ENCODE results near the gene MAP3K1.

The MAP3K1 gene

DNA sequence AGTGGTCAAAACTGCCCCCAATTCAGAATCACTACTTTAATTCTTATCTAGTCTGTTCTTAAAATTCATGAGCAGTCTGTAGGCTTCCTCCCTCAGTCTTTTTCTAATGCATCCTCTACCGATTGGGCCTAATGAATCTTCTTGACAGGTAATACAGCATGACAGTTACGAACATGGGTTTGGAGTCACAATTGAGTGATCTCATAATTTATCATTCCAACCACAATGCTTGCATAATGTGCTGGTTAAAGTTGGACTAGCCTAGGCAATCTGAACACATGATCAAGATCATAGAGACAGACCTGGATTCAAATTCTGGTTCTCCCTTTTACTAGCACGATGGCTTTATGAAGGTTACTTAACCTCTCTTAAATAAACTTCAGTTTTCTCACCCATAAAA is 61.0 kb downstream of the MAP3K1 start:
- H3K14ac ChIP-seq (ENCODE audit: low read length in 2 of 2) = no peak overlapping the region
- H3K79me1 ChIP-seq (replicated peaks; ENCODE audit: low read length, poor library complexity, severe bottlenecking) = peaks cover 14% of the 10 kb centered on the region
- no peak overlapping the region for H3K27ac ChIP-seq (ENCODE audit: low read length, poor library complexity, severe bottlenecking)
- H4K8ac ChIP-seq (ENCODE audit: low read length) = no peak overlapping the region
- H3K4me3 ChIP-seq (ENCODE audit: insufficient read depth in 1 of 2, low read depth in 1 of 2, low read length in 2 of 2) = no peak overlapping the region
- no peak overlapping the region for H2AK5ac ChIP-seq (ENCODE audit: low read length, severe bottlenecking)
- no peak overlapping the region for H3K9ac ChIP-seq (ENCODE audit: low read length)
- peaks cover 2% of the 10 kb centered on the region for H3K4me1 ChIP-seq (ENCODE audit: control insufficient read depth, insufficient read depth, low read depth, low read length)
- H3K9me3 ChIP-seq (ENCODE audit: control insufficient read depth, low read length) = no peaks in the 10 kb centered on the region
- no peak overlapping the region for H2BK5ac ChIP-seq (ENCODE audit: low read depth, low read length, poor library complexity, severe bottlenecking)
- peaks cover 6 to 46% of the 10 kb centered on the region in 2 experiments for H3K36me3 ChIP-seq (ENCODE audit: control insufficient read depth in 1 of 2, insufficient read depth in 2 of 2, low read depth in 1 of 2, low read length in 2 of 2)
- H3K27me3 ChIP-seq (ENCODE audit: control insufficient read depth in 1 of 2, insufficient read depth in 1 of 2, low read length in 2 of 2) = no peaks in the 10 kb centered on the region
- DNase-seq = no peak
- no peak overlapping the region for H3K23ac ChIP-seq (ENCODE audit: low read length in 2 of 2)
- H4K91ac ChIP-seq (ENCODE audit: low read length) = no peak overlapping the region
- H2BK15ac ChIP-seq (ENCODE audit: low read depth, poor library complexity, severe bottlenecking) = no peak overlapping the region
- no peak overlapping the region for H2BK120ac ChIP-seq (ENCODE audit: low read depth, low read length)
- no peak overlapping the region for H2BK12ac ChIP-seq (ENCODE audit: low read length in 2 of 2)
- no peak overlapping the region for H3K18ac ChIP-seq (ENCODE audit: low read depth in 1 of 2, low read length in 2 of 2)
- no peak overlapping the region for H2AFZ ChIP-seq (ENCODE audit: low read depth, low read length)
- H3K4me2 ChIP-seq (ENCODE audit: low read length, poor library complexity, severe bottlenecking) = no peak overlapping the region
- no peak overlapping the region for H3K4ac ChIP-seq (ENCODE audit: low read depth in 1 of 2, low read length in 2 of 2)
- WGBS = 67% methylated on average over 2 of the region's 3 CpGs

- H2BK120ac ChIP-seq (ENCODE audit: low read depth, low read length) = no peak overlapping the region
- H3K79me1 ChIP-seq (replicated peaks; ENCODE audit: low read length, poor library complexity, severe bottlenecking) = peaks cover 16% of the 10 kb centered on the region
- H3K4me3 ChIP-seq (ENCODE audit: insufficient read depth in 1 of 2, low read depth in 1 of 2, low read length in 2 of 2) = no peak overlapping the region
- H2BK15ac ChIP-seq (ENCODE audit: low read depth, poor library complexity, severe bottlenecking) = no peak overlapping the region
- H3K27ac ChIP-seq (ENCODE audit: low read length, poor library complexity, severe bottlenecking) = no peak overlapping the region
- H3K4me1 ChIP-seq (ENCODE audit: control insufficient read depth, insufficient read depth, low read depth, low read length) = no peaks in the 10 kb centered on the region
- H3K4me2 ChIP-seq (ENCODE audit: low read length, poor library complexity, severe bottlenecking) = no peak overlapping the region
- no peaks in the 10 kb centered on the region for H3K27me3 ChIP-seq (ENCODE audit: control insufficient read depth in 1 of 2, insufficient read depth in 1 of 2, low read length in 2 of 2)
- no peak overlapping the region for H3K18ac ChIP-seq (ENCODE audit: low read depth in 1 of 2, low read length in 2 of 2)
- no peak overlapping the region for H2BK5ac ChIP-seq (ENCODE audit: low read depth, low read length, poor library complexity, severe bottlenecking)
- H2BK12ac ChIP-seq (ENCODE audit: low read length in 2 of 2) = no peak overlapping the region
- no peak overlapping the region for H2AFZ ChIP-seq (ENCODE audit: low read depth, low read length)
- H3K14ac ChIP-seq (ENCODE audit: low read length in 2 of 2) = no peak overlapping the region
- no peak overlapping the region for H3K4ac ChIP-seq (ENCODE audit: low read depth in 1 of 2, low read length in 2 of 2)
- peaks cover 20 to 62% of the 10 kb centered on the region in 2 experiments for H3K36me3 ChIP-seq (ENCODE audit: control insufficient read depth in 1 of 2, insufficient read depth in 2 of 2, low read depth in 1 of 2, low read length in 2 of 2)
- H4K91ac ChIP-seq (ENCODE audit: low read length) = no peak overlapping the region
- H3K23ac ChIP-seq (ENCODE audit: low read length in 2 of 2) = no peak overlapping the region
- no peak overlapping the region for H2AK5ac ChIP-seq (ENCODE audit: low read length, severe bottlenecking)
- WGBS = 97% methylated on average over 5 of the region's 5 CpGs
- DNase-seq = no peak
- no peak overlapping the region for H3K9ac ChIP-seq (ENCODE audit: low read length)
- H4K8ac ChIP-seq (ENCODE audit: low read length) = no peak overlapping the region
- no peaks in the 10 kb centered on the region for H3K9me3 ChIP-seq (ENCODE audit: control insufficient read depth, low read length)
Observed at GRCh38 chr5:56881571-56881970, 66.2 kb downstream of the MAP3K1 start.

- H3K4me1 ChIP-seq (ENCODE audit: control insufficient read depth, insufficient read depth, low read depth, low read length) = no peaks in the 10 kb centered on the region
- H2AFZ ChIP-seq (ENCODE audit: low read depth, low read length) = no peak overlapping the region
- H3K27ac ChIP-seq (ENCODE audit: low read length, poor library complexity, severe bottlenecking) = no peak overlapping the region
- no peak overlapping the region for H3K4ac ChIP-seq (ENCODE audit: low read depth in 1 of 2, low read length in 2 of 2)
- H3K4me2 ChIP-seq (ENCODE audit: low read length, poor library complexity, severe bottlenecking) = no peak overlapping the region
- no peak overlapping the region for H2BK15ac ChIP-seq (ENCODE audit: low read depth, poor library complexity, severe bottlenecking)
- no peak overlapping the region for H3K4me3 ChIP-seq (ENCODE audit: insufficient read depth in 1 of 2, low read depth in 1 of 2, low read length in 2 of 2)
- WGBS = 96% methylated on average over 5 of the region's 5 CpGs
- H3K23ac ChIP-seq (ENCODE audit: low read length in 2 of 2) = no peak overlapping the region
- H3K9ac ChIP-seq (ENCODE audit: low read length) = no peak overlapping the region
- no peaks in the 10 kb centered on the region for H3K27me3 ChIP-seq (ENCODE audit: control insufficient read depth in 1 of 2, insufficient read depth in 1 of 2, low read length in 2 of 2)
- H3K9me3 ChIP-seq (ENCODE audit: control insufficient read depth, low read length) = no peaks in the 10 kb centered on the region
- H3K18ac ChIP-seq (ENCODE audit: low read depth in 1 of 2, low read length in 2 of 2) = no peak overlapping the region
- H4K91ac ChIP-seq (ENCODE audit: low read length) = no peak overlapping the region
- H3K79me1 ChIP-seq (replicated peaks; ENCODE audit: low read length, poor library complexity, severe bottlenecking) = peaks cover 6% of the 10 kb centered on the region
- H2BK12ac ChIP-seq (ENCODE audit: low read length in 2 of 2) = no peak overlapping the region
- no peak overlapping the region for H2BK120ac ChIP-seq (ENCODE audit: low read depth, low read length)
- no peak overlapping the region for H3K14ac ChIP-seq (ENCODE audit: low read length in 2 of 2)
- no peak overlapping the region for H2AK5ac ChIP-seq (ENCODE audit: low read length, severe bottlenecking)
- no peak overlapping the region for H4K8ac ChIP-seq (ENCODE audit: low read length)
- H2BK5ac ChIP-seq (ENCODE audit: low read depth, low read length, poor library complexity, severe bottlenecking) = no peak overlapping the region
- DNase-seq = no peak
- peaks cover 6 to 13% of the 10 kb centered on the region in 2 experiments for H3K36me3 ChIP-seq (ENCODE audit: control insufficient read depth in 1 of 2, insufficient read depth in 2 of 2, low read depth in 1 of 2, low read length in 2 of 2)
Observed at GRCh38 chr5:56893251-56893951, 78.1 kb downstream of the MAP3K1 start.

DNA sequence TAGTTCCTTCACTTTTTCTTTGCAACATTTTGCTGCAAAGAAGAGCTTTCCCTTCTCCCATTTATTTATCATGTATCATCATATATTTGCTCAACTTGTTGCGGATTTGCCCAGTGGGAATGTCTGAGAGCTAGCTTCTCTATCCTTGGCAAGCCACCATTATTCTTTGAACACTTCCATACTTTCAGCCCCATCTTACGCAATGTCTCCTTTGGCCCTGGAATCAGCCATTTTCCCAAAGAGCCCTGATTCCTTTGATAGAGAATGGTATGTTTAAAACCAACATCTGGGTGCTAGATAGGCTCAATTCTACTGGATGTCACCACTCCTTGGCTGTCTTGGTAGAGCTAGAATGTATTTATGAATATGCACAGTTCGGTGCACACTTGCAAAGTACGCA is 81.4 kb downstream of the MAP3K1 start:
- H3K36me3 ChIP-seq (ENCODE audit: control insufficient read depth in 1 of 2, insufficient read depth in 2 of 2, low read depth in 1 of 2, low read length in 2 of 2) = peaks cover 0 to 6% of the 10 kb centered on the region in 2 experiments
- peaks cover 1% of the 10 kb centered on the region for H3K4me1 ChIP-seq (ENCODE audit: control insufficient read depth, insufficient read depth, low read depth, low read length)
- no peak overlapping the region for H2BK120ac ChIP-seq (ENCODE audit: low read depth, low read length)
- H2AK5ac ChIP-seq (ENCODE audit: low read length, severe bottlenecking) = no peak overlapping the region
- no peak overlapping the region for H3K4me3 ChIP-seq (ENCODE audit: insufficient read depth in 1 of 2, low read depth in 1 of 2, low read length in 2 of 2)
- H4K91ac ChIP-seq (ENCODE audit: low read length) = no peak overlapping the region
- no peak overlapping the region for H3K4ac ChIP-seq (ENCODE audit: low read depth in 1 of 2, low read length in 2 of 2)
- peaks cover 5% of the 10 kb centered on the region for H3K79me1 ChIP-seq (replicated peaks; ENCODE audit: low read length, poor library complexity, severe bottlenecking)
- H2AFZ ChIP-seq (ENCODE audit: low read depth, low read length) = no peak overlapping the region
- WGBS = 99% methylated on average over 3 of the region's 4 CpGs
- H3K4me2 ChIP-seq (ENCODE audit: low read length, poor library complexity, severe bottlenecking) = no peak overlapping the region
- H3K9me3 ChIP-seq (ENCODE audit: control insufficient read depth, low read length) = no peaks in the 10 kb centered on the region
- no peak overlapping the region for H2BK5ac ChIP-seq (ENCODE audit: low read depth, low read length, poor library complexity, severe bottlenecking)
- H2BK12ac ChIP-seq (ENCODE audit: low read length in 2 of 2) = no peak overlapping the region
- no peak overlapping the region for H3K18ac ChIP-seq (ENCODE audit: low read depth in 1 of 2, low read length in 2 of 2)
- H2BK15ac ChIP-seq (ENCODE audit: low read depth, poor library complexity, severe bottlenecking) = no peak overlapping the region
- no peak for DNase-seq
- H3K27ac ChIP-seq (ENCODE audit: low read length, poor library complexity, severe bottlenecking) = no peak overlapping the region
- no peak overlapping the region for H3K14ac ChIP-seq (ENCODE audit: low read length in 2 of 2)
- no peak overlapping the region for H4K8ac ChIP-seq (ENCODE audit: low read length)
- no peak overlapping the region for H3K23ac ChIP-seq (ENCODE audit: low read length in 2 of 2)
- H3K27me3 ChIP-seq (ENCODE audit: control insufficient read depth in 1 of 2, insufficient read depth in 1 of 2, low read length in 2 of 2) = no peaks in the 10 kb centered on the region
- H3K9ac ChIP-seq (ENCODE audit: low read length) = no peak overlapping the region
